ENCODE results near the gene CAMK2A. TPM values are rescaled to one million over a fixed set of nuclear protein-coding genes. Genes with fewer than 3 reads are reported as not detected.

CAMK2A gene
- total RNA-seq, 1 donor from 2014 or later: 14.0 TPM

Other genes starting within 250 kb of the CAMK2A start
- 8.3 TPM for gene CSF1R, start 203.2 kb downstream of the CAMK2A start, total RNA-seq
- 13.7 TPM for gene PDGFRB, start 133.9 kb downstream of the CAMK2A start, total RNA-seq
- not detected for gene CDX1, start 123.0 kb downstream of the CAMK2A start, total RNA-seq
- gene SLC6A7, start 99.7 kb downstream of the CAMK2A start, total RNA-seq: 0.62 TPM
- 0.31 TPM for gene ARSI, start 13.1 kb upstream of the CAMK2A start, total RNA-seq
- 13.6 TPM for gene TCOF1, start 67.9 kb upstream of the CAMK2A start, total RNA-seq
- gene CD74, start 123.1 kb upstream of the CAMK2A start, total RNA-seq: 4.1 TPM
- 2,126 TPM for gene RPS14, start 160.0 kb upstream of the CAMK2A start, total RNA-seq
- gene NDST1, start 218.4 kb upstream of the CAMK2A start, total RNA-seq: 23.1 TPM